GM19467 (cell line): Measurements from ENCODE around the gene COL1A2.
A peak's percentile ranks its signal among the peaks of the same experiment; 100 is the strongest.

Experiments
- ATAC-seq: cut with Tn5 transposase; IDR thresholded peaks from one replicate; pipeline ENCODE4 v1.9.1; 2021; ENCODE audit warnings: mild to moderate bottlenecking, moderate library complexity; ENCODE audit not compliant: unreplicated experiment

Gene COL1A2

GRCh38 chr7:94382746-94383145 lies 11.9 kb upstream of the COL1A2 start:
- no peak for ATAC-seq

DNA sequence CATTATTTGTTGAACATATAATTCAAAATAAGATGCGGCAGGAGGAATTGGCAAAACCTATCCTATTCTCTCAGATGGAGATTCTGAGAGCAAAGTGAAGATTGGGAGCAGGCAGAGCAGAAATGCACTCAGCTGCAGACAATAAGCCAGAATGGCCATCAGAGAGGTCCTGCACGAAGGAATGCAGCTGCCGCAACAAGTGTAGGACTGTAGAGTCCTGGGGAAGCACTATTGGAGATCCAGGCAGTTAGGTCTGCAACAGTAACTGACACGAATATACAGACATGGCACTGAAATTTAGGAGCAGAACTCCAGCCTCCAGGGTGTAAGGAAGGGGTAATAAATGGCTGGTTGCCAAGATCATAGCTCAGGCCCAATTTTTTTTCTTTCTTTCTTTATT lies 10.4 kb upstream of the COL1A2 start:
- ATAC-seq, result no peak

DNA sequence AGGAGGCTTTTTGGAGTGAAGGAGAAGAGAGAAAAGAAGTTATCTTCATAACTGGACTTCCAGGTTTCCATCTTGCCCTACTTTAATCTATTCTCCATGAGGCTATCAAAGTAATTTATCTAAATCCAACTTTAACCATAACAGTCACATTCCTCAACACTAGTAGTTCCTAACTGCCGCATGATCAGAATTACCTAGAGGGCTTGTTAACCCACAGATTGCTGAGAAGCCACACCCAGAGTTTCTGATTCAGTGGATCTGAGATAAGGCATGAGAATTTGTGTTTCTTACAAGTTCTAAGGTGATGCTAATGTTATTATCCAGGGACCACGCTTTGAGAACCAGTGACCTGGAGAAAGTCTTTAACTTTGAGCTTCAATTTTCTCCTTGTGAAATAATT lies 8.3 kb upstream of the COL1A2 start:
- ATAC-seq, result no peak

- no peak for ATAC-seq
Measured at GRCh38 chr7:94388540-94388939, 6.2 kb upstream of the COL1A2 start.

- ATAC-seq, result no peak
Measured at GRCh38 chr7:94389381-94389780, 5.3 kb upstream of the COL1A2 start.

GRCh38 chr7:94391726-94392392 lies 2.8 kb upstream of the COL1A2 start:
- no peak for ATAC-seq

- ATAC-seq, result no peak
Measured at GRCh38 chr7:94392393-94392786, 2.3 kb upstream of the COL1A2 start.

GRCh38 chr7:94393246-94394108 lies 1.2 kb upstream of the COL1A2 start:
- ATAC-seq, result no peak

- ATAC-seq, result no peak
Measured at GRCh38 chr7:94394109-94394436, 622 bp upstream of the COL1A2 start.

- peak; percentile 94 for ATAC-seq
Measured at GRCh38 chr7:94395141-94396036, 694 bp downstream of the COL1A2 start.

DNA sequence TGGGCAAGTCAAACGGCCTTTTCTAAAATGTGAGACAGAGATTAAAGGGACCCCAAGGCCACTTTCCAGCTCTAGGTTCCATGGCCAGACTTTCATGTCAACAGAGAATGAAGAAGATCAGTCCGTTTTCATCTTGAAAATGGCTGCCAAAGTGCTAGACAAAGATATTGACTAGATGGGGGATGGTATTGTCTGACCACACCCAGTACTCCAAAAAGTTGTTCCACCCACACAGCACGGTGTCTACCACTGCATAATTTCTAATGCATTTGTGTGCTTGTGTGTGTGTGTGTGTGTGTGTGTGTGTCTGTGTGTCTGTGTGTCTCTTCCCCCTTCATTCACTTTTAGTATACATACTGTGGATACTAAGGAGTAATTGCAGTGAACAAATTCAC lies 1.3 kb downstream of the COL1A2 start:
- no peak for ATAC-seq

DNA sequence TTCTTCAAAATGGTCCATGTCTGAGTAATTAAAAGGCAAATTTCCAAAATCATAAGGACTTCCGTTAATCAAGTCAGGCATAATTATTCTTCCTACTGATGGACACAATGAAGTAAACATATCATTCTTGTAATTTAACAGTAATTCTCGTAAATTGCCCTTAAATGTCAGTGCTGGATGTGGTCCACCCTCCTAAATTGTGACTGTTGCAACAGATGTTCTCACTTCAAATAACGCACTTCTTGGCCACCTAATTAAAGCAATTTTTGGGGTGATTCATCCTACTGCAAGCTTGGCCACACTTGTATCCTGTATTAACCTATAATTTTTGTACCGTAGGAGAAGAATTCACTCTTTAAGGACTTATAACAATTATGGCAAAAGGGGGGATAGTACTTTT lies 1.9 kb downstream of the COL1A2 start:
- ATAC-seq, result no peak

DNA sequence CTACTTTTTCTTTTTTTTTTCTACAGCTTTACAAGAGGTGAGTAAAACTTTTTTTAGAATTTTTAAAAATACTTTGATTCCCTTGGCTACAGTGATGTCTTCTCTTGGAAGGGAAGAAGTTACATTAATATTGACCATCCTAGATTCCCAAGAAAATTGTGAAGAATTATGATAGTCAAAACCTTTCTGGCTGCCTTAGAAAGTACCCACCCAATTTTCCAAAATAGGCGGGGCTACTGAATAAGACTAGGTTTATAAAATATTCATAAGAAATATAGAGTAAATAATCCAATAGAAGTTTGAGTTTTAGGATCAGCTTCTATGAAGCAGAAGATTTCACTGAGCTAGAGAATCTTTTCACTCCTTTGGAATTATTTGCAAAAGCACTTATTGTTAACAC lies 3.0 kb downstream of the COL1A2 start:
- ATAC-seq, result no peak

- no peak for ATAC-seq
Measured at GRCh38 chr7:94398841-94399240, 4.1 kb downstream of the COL1A2 start.

DNA sequence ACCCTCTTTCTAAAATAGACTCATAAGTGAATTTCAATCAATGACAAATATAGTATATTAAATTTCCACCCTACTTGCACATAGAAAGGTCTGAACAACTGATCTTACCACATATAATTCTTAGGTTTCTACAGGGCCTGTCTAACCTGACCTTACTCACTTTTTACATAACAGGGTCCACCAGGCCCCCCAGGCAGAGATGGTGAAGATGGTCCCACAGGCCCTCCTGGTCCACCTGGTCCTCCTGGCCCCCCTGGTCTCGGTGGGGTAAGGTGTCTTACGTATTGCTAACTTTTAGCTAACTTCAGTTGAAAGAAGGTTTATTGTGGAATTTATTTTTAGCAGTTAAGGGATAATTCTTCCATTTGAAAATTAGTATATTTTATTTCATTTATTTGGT lies 5.3 kb downstream of the COL1A2 start:
- no peak for ATAC-seq

- no peak for ATAC-seq
Measured at GRCh38 chr7:94400643-94401427, 6.1 kb downstream of the COL1A2 start.

DNA sequence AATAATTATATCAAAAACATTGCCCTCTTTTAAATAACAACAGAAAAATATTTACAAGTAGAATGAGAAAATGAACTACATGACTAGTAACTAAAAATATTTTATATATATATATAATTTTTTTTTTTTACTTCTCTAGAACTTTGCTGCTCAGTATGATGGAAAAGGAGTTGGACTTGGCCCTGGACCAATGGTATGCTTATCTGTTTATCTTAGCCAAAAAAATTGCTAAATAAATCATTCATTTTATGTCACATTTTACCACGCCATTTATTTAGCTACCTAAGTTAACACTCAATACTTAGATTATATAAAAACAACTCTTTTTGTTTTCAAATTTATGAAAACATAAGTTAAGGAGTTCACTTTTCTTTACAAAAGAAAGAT lies 6.7 kb downstream of the COL1A2 start:
- no peak for ATAC-seq

DNA sequence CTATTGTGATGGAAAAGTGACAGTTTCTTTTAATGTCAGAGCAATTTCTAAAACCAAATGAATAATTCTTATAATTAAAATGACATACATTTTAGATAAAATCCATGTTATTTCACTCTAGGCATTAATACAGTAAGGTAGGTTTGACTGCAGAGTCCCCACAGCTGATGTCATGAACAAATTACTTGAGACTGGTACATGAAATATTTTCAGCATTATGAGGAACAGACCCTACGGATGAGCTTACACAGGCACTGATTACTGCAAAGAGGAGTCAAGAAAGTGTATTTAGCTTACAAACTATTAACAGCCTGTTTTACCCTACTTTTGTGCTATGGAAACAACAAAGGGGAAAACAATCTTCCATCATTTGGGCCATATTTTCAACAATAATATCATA lies 8.9 kb downstream of the COL1A2 start:
- no peak for ATAC-seq

DNA sequence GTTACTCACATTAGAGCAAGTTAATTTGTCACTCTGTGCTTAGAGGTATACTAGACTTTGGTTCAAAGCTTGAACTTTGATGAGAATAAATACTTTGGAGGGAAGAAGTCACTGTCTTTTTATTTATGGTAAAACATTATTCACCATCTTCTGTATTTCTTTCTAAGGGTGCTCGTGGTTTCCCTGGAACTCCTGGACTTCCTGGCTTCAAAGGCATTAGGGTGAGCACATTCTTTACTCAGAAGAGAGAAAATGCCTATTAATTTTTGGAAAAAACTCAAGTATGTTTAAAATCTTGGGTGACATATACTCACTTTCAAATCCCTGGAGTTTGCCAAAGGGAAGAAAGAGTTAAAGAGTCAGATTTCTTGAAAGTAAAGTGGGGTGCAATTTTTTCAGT lies 10.8 kb downstream of the COL1A2 start:
- no peak for ATAC-seq

- ATAC-seq, result no peak
Measured at GRCh38 chr7:94406696-94407095, 12.0 kb downstream of the COL1A2 start.
